GM18526 (cell line): ENCODE results near the gene FGF14.

Experiments
- POLR2A ChIP-seq: IDR thresholded peaks from 3 replicates; pipeline ENCODE4 v1.6.1; 2011; ENCODE audit not compliant: insufficient read length; ENCODE audit errors: extremely low read depth

The FGF14 gene

GRCh38 chr13:102295316-102296048 lies 106.4 kb downstream of the FGF14 start:
- TF ChIP-seq POLR2A, result no peak

GRCh38 chr13:102294407-102295018 lies 107.3 kb downstream of the FGF14 start:
- TF ChIP-seq POLR2A, result no peak

- TF ChIP-seq POLR2A, result no peak
Observed at GRCh38 chr13:102293723-102294122, 108.1 kb downstream of the FGF14 start.

GRCh38 chr13:102291587-102292218 lies 110.1 kb downstream of the FGF14 start:
- TF ChIP-seq POLR2A, result no peak

- no peak for TF ChIP-seq POLR2A
Observed at GRCh38 chr13:102289606-102290005, 112.2 kb downstream of the FGF14 start.

- no peak for TF ChIP-seq POLR2A
Observed at GRCh38 chr13:102286326-102286725, 115.5 kb downstream of the FGF14 start.

GRCh38 chr13:102280366-102280765 lies 121.5 kb downstream of the FGF14 start:
- no peak for TF ChIP-seq POLR2A

- no peak for TF ChIP-seq POLR2A
Observed at GRCh38 chr13:102277286-102277685, 124.6 kb downstream of the FGF14 start.

GRCh38 chr13:102276404-102276803 lies 125.4 kb downstream of the FGF14 start:
- no peak for TF ChIP-seq POLR2A

- no peak for TF ChIP-seq POLR2A
Observed at GRCh38 chr13:102275969-102276368, 125.9 kb downstream of the FGF14 start.

- no peak for TF ChIP-seq POLR2A
Observed at GRCh38 chr13:102273111-102273510, 128.7 kb downstream of the FGF14 start.

GRCh38 chr13:102267191-102267590 lies 134.7 kb downstream of the FGF14 start:
- TF ChIP-seq POLR2A, result no peak

- TF ChIP-seq POLR2A, result no peak
Observed at GRCh38 chr13:102261809-102262208, 140.0 kb downstream of the FGF14 start.

GRCh38 chr13:102261316-102261715 lies 140.5 kb downstream of the FGF14 start:
- TF ChIP-seq POLR2A, result no peak

GRCh38 chr13:102260256-102260655 lies 141.6 kb downstream of the FGF14 start:
- TF ChIP-seq POLR2A, result no peak

- TF ChIP-seq POLR2A, result no peak
Observed at GRCh38 chr13:102255409-102255808, 146.4 kb downstream of the FGF14 start.
